BLaER1 (cell line): ENCODE results near the gene HOXA4.

Experiments
- H3K27ac ChIP-seq: shearing (Covaris generic); formaldehyde crosslinking; 2 replicates; pipeline ENCODE4 v1.8.1; 2022
- H3K27me3 ChIP-seq: shearing (Covaris generic); formaldehyde crosslinking; 2 replicates; pipeline ENCODE4 v1.8.1; 2022
- H3K36me3 ChIP-seq: shearing (Covaris generic); formaldehyde crosslinking; 2 replicates; pipeline ENCODE4 v1.8.1; 2022
- H3K4me1 ChIP-seq: shearing (Covaris generic); formaldehyde crosslinking; 2 replicates; pipeline ENCODE4 v1.8.1; 2022
- H3K4me2 ChIP-seq: shearing (Covaris generic); formaldehyde crosslinking; 2 replicates; pipeline ENCODE4 v1.8.1; 2022
- H3K4me3 ChIP-seq: shearing (Covaris generic); formaldehyde crosslinking; 2 replicates; pipeline ENCODE4 v1.8.1; 2022
- H3K9ac ChIP-seq: shearing (Covaris generic); formaldehyde crosslinking; 2 replicates; pipeline ENCODE4 v1.8.1; 2022
- H3K9me3 ChIP-seq: shearing (Covaris generic); formaldehyde crosslinking; 2 replicates; pipeline ENCODE4 v1.8.1; 2022
- H4K20me1 ChIP-seq: shearing (Covaris generic); formaldehyde crosslinking; 2 replicates; pipeline ENCODE4 v1.8.1; 2022
- Cebpa-rat ChIP-seq: shearing (Covaris generic); IDR thresholded peaks from 2 replicates; pipeline ENCODE4 v1.8.1; 2022

The HOXA4 gene

DNA sequence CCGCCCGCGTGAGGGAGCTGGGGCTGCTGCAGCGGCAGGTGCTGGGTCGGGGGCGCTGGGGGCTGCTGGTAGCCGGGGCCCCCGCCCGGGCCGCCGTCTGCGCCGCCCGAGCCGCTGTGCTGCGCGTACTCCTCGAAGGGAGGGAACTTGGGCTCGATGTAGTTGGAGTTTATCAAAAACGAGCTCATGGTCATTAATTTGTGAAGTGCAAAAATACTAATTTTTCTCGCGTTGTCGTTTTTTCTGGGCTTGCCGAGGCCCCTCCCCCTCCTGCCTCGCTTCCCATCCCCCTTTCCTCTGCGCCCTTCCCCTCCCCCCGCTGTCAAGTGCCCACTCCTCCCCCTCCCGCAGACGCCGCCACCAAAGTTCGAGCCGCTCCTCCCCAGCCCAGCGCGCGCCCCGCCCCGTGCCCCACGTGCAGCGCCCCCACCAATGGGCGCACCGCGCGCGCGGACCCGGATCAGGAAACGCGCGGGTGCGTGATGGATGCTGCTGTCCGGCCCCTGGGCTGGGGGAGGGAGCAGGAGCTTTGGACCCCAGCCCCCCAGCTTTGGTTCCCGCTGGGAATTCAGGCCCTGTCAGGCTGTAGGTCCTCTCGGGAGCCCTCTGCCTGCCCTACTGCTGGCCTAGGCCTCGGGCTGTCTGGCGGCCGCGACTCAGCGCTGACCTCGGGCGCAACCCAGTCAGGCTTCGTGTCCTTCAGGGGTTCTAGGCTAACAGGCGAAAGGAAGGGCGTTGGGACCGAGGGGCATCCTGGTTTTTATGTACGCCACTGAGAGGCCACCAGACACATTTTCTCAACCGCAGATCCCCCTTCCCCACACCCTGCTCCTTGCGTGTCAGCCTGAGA is at the start of gene HOXA4:
Gene HOXA4, minus strand, starts transcription at position 218 of the 850 bp plus-strand sequence. Its CDS starts 24 bp downstream, at position 194.
- no peak for TF ChIP-seq Cebpa-rat
- Histone ChIP-seq H4K20me1 (no peaks in the 10 kb centered on the region), H3K27ac (no peak within 1 kb of the TSS), H3K36me3 (no peaks in the 10 kb centered on the region), H3K9me3 (peaks cover 26% of the 10 kb centered on the region), H3K27me3 (no peaks in the 10 kb centered on the region), H3K4me3 (0 out of 2 replicates have a peak within 1 kb of the TSS, but pooled peaks have one; percentile 16), H3K9ac (no peak within 1 kb of the TSS), H3K4me2 (no peak within 1 kb of the TSS), H3K4me1 (peaks cover 13% of the 10 kb centered on the region)

DNA sequence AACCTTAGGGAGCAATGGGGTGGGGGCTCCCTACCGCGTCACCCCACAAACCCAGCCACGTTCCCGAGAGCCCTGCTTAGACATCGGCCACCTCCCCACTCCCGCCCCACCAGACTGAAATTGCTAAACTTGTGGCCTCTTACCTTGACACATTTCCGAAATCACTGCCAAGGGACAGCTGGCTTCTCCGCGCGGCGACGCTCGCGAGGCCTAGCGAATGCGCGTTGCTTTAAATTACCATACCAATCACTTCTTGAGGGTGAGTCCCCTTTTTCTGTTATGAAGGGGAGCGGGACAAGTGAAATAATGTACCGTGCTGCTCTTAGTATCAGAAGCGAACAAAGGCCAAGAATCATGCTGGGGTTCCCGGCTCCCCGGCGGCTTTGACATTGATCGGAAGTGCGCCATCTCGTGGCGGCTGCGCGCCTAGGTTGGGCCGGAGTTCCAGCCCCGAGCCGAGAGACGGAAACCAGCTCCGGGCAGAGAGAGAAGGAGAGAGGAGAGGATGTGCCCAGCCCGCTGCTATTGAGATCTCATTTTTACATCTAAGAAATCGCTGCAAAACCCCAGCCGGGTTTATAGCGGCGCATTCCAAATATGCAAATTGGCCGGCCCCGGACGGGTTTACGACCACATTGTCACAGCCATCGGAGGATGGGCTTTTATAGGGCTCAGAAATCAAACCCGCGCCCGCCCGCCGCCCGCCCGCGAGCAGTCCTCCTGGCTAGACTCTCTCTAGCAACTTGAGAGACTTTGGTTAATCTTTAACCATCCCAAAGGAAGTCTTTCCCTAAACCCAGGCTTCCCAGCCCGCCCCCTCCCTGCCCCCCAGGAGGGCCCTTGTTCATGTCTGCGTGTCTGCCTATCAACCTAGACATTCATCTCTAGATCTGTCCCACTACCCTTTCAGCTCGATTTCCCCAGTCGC is 49.2 kb upstream of the HOXA4 start:
- Histone ChIP-seq H3K9ac (no peak overlapping the region), H3K4me1 (no peaks in the 10 kb centered on the region), H4K20me1 (peaks cover 91% of the 10 kb centered on the region)

DNA sequence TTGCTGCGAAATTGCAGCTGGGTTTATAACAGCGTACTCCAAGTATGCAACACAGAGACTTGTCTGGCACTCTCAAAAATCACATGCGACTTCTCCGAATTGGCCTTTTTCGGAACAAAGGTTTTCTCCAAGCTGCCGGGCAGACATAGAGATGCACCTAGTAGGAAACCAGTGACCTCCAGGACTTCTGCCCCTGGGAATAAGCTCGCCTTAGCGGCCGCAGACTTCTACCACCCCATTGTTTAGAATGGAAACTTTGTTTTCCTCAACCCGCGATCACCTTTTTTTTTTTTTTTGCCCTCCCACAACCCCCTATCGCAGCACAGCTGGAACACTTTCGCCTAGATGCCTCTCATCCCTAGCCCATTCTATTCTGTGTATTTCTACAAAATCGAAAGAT is 48.5 kb upstream of the HOXA4 start:
- peaks cover 23% of the 10 kb centered on the region for H3K9me3 ChIP-seq
- TF ChIP-seq Cebpa-rat = no peak
- H3K27me3 ChIP-seq = peaks cover 100% of the 10 kb centered on the region
- no peak overlapping the region for H3K9ac ChIP-seq
- no peak overlapping the region for H3K4me3 ChIP-seq
- no peak overlapping the region for H3K4me2 ChIP-seq
- H4K20me1 ChIP-seq = peaks cover 91% of the 10 kb centered on the region
- H3K36me3 ChIP-seq = no peaks in the 10 kb centered on the region
- H3K27ac ChIP-seq = no peak overlapping the region
- H3K4me1 ChIP-seq = no peaks in the 10 kb centered on the region

More for the DNA sequence above, 49.2 kb upstream of the HOXA4 start:
- H3K36me3 ChIP-seq = no peaks in the 10 kb centered on the region
- no peak overlapping the region for H3K4me2 ChIP-seq
- no peak for TF ChIP-seq Cebpa-rat
- no peak overlapping the region for H3K27ac ChIP-seq
- H3K27me3 ChIP-seq = peaks cover 100% of the 10 kb centered on the region
- no peak overlapping the region for H3K4me3 ChIP-seq
- peaks cover 15% of the 10 kb centered on the region; the same call in 1 of the 2 replicates for H3K9me3 ChIP-seq

DNA sequence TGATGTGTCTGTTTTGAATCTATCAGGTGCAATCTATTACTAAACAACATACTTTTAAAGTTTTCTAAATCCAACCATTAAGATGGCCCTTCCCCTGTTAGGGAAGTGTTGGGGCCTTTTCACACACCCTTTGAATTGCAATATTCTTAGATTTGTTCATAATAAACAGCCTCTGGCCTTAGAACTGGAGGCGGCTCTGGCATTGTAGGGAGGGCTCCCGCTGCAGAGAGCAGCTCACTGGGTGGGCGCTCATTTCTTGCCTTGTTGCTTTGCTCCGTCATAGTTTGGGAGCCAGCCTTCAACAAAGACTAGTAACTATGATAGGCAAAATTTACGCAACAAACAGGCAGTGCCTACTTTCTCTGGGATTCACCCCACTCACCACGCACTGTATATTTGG is 47.8 kb upstream of the HOXA4 start:
- H3K4me1 ChIP-seq = no peaks in the 10 kb centered on the region
- no peak overlapping the region for H3K4me2 ChIP-seq
- no peak for TF ChIP-seq Cebpa-rat
- H3K36me3 ChIP-seq = no peaks in the 10 kb centered on the region
- peaks cover 29% of the 10 kb centered on the region for H3K9me3 ChIP-seq
- H3K9ac ChIP-seq = no peak overlapping the region
- H3K27me3 ChIP-seq = peaks cover 100% of the 10 kb centered on the region
- H4K20me1 ChIP-seq = peaks cover 91% of the 10 kb centered on the region
- no peak overlapping the region for H3K27ac ChIP-seq
- H3K4me3 ChIP-seq = no peak overlapping the region

DNA sequence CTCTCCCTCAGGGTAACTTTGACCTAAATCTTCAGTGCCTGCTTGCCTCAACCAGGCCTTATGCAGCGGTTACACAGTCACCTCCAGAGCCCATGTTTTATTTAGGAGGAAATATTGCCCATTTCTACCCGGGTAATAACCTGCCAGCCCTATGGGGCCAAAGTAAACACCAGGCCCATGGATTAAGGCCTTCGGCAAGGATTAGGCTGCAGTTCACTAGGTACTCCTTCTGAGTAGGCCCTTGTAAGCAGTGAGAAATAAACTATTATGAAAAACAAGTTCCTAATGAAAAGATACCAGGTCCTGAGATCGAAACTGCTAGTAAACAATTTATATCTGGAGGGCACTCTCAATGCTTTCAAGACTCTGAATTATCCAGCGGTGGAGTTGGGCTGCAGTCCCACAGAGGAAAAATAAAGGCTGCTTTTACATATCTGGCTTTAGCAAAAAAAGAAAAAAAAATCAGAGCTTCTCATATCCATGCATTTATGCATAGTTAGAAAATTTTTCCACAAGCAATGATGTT is 47.3 kb upstream of the HOXA4 start:
- Histone ChIP-seq H3K4me1 (no peaks in the 10 kb centered on the region), H3K4me3 (no peak overlapping the region), H3K36me3 (no peaks in the 10 kb centered on the region), H4K20me1 (peaks cover 91% of the 10 kb centered on the region), H3K4me2 (no peak overlapping the region), H3K9me3 (peaks cover 34% of the 10 kb centered on the region), H3K9ac (no peak overlapping the region), H3K27me3 (peaks cover 100% of the 10 kb centered on the region), H3K27ac (no peak overlapping the region)
- no peak for TF ChIP-seq Cebpa-rat

DNA sequence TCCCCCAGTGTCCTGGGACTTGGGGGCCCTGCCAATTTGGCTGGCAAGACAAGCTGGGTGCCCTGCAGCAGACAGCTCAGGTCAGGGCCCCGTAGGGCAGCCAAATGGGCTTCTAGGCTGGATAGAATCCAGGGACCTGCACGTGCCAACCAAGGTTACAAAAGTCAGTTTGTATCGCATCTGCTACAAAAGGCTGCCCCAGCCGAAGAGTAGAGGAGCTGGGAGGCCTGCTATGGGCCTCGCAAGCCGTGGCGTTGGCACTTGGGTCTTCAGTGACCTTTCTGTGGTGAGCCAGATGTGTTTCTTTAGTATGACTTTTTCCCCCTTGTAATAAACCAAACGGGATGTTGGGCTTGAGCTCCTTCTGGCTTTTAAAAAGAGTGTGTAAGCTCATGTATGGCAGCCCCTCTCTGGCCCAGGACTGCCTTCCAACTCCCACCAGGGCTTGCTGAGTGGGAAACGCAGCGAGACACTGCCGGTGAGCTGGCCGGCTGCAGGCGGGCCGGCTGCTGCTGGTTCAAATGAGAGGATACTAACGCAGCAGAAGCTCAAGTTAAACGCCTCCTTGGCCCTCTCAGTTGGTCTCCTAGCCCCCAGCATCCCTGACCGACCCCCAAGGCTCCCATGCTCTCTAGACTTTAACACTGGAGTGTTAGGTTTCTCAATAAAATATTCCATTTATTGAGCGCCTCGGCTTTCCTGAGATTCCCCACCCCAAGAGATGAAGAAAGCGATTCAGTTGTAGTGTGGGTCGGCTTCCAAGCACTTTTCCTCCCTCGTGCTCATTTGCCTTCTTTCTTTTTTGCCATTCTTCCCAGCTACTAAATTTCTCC is 46.6 kb upstream of the HOXA4 start:
- Histone ChIP-seq H3K4me1 (no peaks in the 10 kb centered on the region), H3K36me3 (no peaks in the 10 kb centered on the region), H3K9me3 (peaks cover 41% of the 10 kb centered on the region), H3K4me3 (no peak overlapping the region), H4K20me1 (peaks cover 91% of the 10 kb centered on the region), H3K27ac (no peak overlapping the region), H3K27me3 (peaks cover 100% of the 10 kb centered on the region), H3K9ac (no peak overlapping the region), H3K4me2 (no peak overlapping the region)
- TF ChIP-seq Cebpa-rat = no peak

DNA sequence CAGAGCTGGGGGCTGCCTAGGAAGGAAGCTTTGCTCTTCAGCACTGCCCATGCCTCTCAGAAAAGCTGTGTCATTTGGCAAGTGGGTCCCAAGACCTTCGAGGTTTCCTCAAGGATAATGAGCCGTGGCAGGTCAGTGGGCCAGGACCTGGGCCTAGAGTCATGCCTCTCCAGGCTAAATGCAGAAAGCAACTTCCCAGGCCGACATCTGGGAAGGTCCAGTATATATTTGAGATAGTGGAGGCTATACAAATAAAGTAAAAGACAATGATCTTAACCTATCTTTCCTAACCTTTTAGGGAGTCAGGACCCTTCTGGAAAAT is 45.9 kb upstream of the HOXA4 start:
- no peaks in the 10 kb centered on the region for H3K36me3 ChIP-seq
- no peaks in the 10 kb centered on the region for H3K4me1 ChIP-seq
- H3K27ac ChIP-seq = no peak overlapping the region
- peaks cover 92% of the 10 kb centered on the region for H4K20me1 ChIP-seq
- TF ChIP-seq Cebpa-rat = no peak
- no peak overlapping the region for H3K4me3 ChIP-seq
- H3K9me3 ChIP-seq = peaks cover 48% of the 10 kb centered on the region
- peaks cover 100% of the 10 kb centered on the region for H3K27me3 ChIP-seq
- no peak overlapping the region for H3K4me2 ChIP-seq
- no peak overlapping the region for H3K9ac ChIP-seq

DNA sequence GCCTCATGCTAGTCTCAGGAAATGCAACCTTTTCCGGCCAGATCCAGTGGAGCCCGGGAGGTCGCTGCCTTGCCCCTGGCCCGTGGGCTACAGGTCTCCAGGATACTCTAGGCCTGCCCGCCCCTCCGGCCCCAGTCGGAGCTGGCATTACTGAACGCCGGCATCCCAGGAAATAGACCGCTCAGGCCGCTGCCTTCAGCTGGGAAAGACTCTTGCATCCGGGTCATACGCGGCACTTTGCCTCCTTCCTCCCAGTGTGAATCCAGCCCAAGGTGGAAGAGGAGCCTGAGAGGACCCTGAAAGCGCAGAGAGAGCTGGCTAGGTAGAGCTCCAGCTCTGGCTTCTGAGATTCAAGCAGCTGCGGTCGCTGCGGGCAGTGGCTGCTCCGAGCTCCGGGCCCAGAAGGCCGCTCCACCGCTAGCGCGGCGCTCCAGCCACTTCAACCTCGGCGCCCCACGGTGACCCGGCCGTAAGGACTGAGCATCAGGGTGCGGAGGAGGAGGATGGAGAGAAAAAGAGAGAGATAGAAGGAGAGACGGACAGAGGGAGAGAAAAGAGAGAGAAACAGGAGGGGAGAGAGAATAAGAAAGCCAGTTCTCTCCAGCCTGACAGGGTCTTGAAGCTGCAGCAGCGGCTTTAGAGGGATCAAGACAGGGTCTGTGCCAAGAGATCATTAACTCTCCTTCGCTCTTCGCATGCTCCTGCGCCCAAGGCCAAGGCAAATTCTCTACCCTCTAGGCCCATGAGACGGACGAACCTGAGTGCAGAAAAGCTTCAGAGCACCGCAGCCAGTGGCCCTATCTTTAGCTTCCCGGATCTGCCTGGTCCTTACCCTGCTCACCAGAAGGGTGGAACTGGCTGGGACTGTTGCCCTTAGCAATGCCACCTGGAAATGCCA is 45.3 kb upstream of the HOXA4 start:
- Histone ChIP-seq H3K4me1 (no peaks in the 10 kb centered on the region), H3K9me3 (peaks cover 48% of the 10 kb centered on the region), H3K27me3 (peaks cover 100% of the 10 kb centered on the region), H3K4me2 (no peak overlapping the region), H3K4me3 (no peak overlapping the region), H3K36me3 (no peaks in the 10 kb centered on the region), H3K9ac (no peak overlapping the region), H4K20me1 (peaks cover 93% of the 10 kb centered on the region), H3K27ac (no peak overlapping the region)
- no peak for TF ChIP-seq Cebpa-rat
